Forelimb muscle (tissue), 1 donor: Measurements from ENCODE around the gene EBI3. TPM values are rescaled to one million over a fixed set of nuclear protein-coding genes. Genes with fewer than 3 reads are reported as not detected.
A peak's percentile ranks its signal among the peaks of the same experiment; 100 is the strongest.
"Not testable (repeated sequence)": the region's sequence is repeated elsewhere in the genome, so short reads cannot be mapped to it uniquely, and the experiment has no call there.

Experiments used
- DNase-seq: peaks from one replicate; pipeline ENCODE4 v3.0.0-alpha.2; 2013; ENCODE audit warnings: low read depth
- polyA plus RNA-seq: library from polyadenylated mRNA; unstranded; fragments of 120-200 nt; gene quantifications from one replicate; pipeline ENCODE4 v1.2.1, GENCODE V29; 2013; ENCODE audit not compliant: insufficient read length

Gene EBI3
- polyA plus RNA-seq, result 0.38 TPM

GRCh38 chr19:4229179-4229931 is at the start of gene EBI3:
EBI3 (plus strand) TSS chr19:4229523; CDS start chr19:4229551, 28 bp downstream.
- no peak for DNase-seq

- DNase-seq, result no peak
Observed at GRCh38 chr19:4181053-4181508, 48.2 kb upstream of the EBI3 start.

DNA sequence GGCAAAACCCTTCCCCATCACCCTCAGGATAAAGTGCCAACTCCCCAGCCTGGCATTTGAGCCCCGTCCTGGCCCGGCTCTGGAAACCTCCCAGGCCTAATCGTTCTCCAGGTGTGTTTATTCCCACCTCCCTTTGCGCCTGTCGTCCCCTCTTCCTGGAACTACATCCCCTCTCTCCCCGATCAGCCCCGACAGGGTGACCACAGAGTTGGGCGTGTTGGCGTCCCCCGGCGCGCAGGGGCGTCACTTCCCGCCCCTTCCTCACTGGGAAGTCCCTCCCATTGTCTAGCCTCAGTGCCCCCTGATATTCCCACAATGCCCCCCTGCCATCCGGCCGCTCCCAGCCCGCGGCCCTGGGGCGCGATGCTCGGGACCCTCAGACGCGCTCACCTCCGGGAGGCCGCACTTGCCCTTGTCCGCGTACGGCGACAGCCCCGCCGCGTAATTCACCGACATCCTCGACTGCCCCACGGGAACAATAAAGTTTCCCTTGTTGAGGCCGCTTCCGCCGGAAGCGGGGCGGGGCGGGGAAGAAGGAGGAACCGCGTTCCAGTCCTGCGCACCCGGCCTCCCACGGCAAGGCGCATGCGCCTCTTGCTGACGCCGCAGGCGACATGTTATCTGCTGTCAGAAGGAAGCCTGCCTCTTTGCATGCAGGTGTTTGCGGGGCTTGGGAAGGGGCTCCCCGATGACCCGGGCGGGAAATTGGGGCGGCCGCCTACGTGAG is 47.1 kb upstream of the EBI3 start, which contains the start of the genes ANKRD24 and SIRT6:
ANKRD24 (plus strand) TSS at position 606 of the 727 bp plus-strand sequence. CDS start 3,737 bp downstream, outside the sequence.
SIRT6 (minus strand) TSS at position 480 of the 727 bp plus-strand sequence; CDS start at position 456, 24 bp downstream.
- DNase-seq, result peak; percentile 96

- DNase-seq, result no peak
Observed at GRCh38 chr19:4183967-4184717, 45.2 kb upstream of the EBI3 start.

- no peak for DNase-seq
Observed at GRCh38 chr19:4184718-4185352, 44.5 kb upstream of the EBI3 start.

- DNase-seq, result no peak
Observed at GRCh38 chr19:4185413-4186086, 43.8 kb upstream of the EBI3 start.

DNA sequence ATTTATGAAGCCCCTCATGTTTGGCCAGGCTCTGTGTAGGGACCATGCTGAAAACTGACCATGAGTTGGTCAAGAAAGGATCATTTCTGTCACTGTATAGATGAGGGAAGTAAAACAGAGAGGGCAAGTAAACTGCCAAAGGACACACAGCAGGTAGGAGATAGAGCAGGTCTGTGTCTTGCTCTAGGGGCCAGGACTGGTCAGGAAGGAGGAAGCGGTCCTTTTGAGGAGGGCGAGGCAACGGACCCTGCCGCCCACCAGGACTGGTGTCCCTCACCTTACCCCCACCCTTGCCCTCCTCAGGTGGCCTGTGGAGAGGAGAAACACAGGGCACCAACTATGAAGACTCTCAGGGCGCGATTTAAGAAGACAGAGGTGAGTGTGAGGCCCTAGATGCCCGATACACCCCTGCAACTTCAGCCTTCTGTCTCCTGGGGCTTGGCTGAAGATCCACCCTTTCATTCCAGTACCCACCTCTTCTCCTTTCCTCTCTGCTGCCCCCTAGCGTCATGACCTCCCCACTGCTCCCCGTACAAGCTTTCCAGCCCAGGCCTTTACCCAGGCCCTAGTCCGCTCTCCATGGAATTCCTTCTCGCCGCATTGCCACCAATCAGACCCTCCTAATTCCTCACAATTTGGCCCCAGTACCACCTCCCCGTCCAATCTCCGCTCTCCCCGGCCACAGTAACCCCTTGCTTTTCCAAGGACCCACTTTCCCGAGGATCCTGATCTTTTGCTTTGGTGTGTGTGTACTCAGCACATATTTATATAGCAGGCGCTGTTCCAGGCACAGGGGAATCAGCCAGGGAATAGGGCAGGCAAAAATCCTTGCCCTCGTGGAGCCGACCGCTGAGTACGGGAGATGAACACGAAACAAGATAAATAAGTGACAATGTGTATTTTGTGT is 43.0 kb upstream of the EBI3 start:
- no peak for DNase-seq

- no peak for DNase-seq
Observed at GRCh38 chr19:4187313-4188122, 41.8 kb upstream of the EBI3 start.

- DNase-seq, result no peak
Observed at GRCh38 chr19:4189641-4190040, 39.7 kb upstream of the EBI3 start.

- DNase-seq, result not testable (repeated sequence)
Observed at GRCh38 chr19:4192537-4192936, 36.8 kb upstream of the EBI3 start.

GRCh38 chr19:4194353-4194752 is 35.0 kb upstream of the EBI3 start:
- no peak for DNase-seq

DNA sequence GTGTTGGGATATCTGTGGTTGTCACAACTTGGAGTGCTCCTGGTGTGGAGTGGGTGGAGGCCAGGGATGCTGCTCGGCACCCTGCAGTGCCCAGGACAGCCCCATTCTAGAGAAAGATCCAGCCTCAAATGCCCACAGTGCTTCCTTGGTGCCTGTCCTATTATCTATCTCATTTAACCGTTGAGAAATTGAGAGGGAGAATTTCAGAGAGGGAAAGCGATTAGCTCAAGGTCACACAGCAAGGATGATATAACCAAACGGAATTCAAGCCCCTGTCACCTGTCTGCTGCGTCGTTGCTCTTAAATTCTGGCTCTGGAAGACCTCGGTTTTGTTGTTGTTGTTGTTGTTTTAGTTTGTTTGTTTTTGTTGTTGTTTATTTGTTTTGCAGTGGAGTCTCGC is 33.3 kb upstream of the EBI3 start:
- DNase-seq, result no peak

DNA sequence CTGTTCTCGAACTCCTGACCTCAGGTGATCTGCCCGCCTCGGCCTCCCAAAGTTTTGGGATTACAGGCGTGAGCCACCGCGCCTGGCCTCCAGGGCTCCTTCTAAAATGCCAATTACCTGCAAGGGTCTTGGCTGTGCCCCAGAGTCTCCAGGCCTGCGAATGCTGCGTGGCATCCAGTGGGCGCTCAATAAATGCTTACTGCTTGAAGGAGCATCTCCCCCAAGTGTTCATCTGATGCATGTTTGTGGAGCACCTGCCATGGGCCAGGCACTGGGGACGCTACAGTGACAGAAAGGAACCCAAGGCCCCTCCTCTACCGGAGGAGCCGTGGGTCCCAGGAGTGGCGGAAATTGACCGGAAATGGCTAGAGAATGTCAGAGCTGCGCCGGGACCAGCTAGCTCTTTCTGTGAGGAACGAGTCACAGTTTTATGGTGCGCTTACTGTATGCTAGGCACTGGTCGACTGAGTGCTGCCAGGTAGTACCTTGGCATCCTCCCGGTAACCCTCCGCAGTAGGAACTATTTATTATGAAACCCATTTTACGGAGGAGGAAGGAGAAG is 32.7 kb upstream of the EBI3 start:
- no peak for DNase-seq

- no peak for DNase-seq
Observed at GRCh38 chr19:4197228-4197624, 32.1 kb upstream of the EBI3 start.

GRCh38 chr19:4197625-4198466 is 31.5 kb upstream of the EBI3 start:
- no peak for DNase-seq

GRCh38 chr19:4198467-4199126 is 30.7 kb upstream of the EBI3 start:
- no peak for DNase-seq

- no peak for DNase-seq
Observed at GRCh38 chr19:4199699-4200293, 29.5 kb upstream of the EBI3 start.
